A673 (cell line): ENCODE measurements around the gene NAA10. TPM values are rescaled to one million over a fixed set of nuclear protein-coding genes. Genes with fewer than 3 reads are reported as not detected.

Experiments used
- BruUV-seq: library from RNA; stranded (reverse); fragments of 400-500 nt; replicated peaks from 2 replicates; lab custom pipeline; 2021; lab: Mats Ljungman, UMichigan
- CTCF ChIA-PET: fragments of 300-600 bp; sonication (Branson Sonifier 250); formaldehyde crosslinking; loops from one replicate; lab custom pipeline; 2022; ENCODE audit warnings: antibody characterized with exemption; lab: Charles Lee
- POLR2A ChIA-PET: fragments of 300-600 bp; sonication (Branson Sonifier 250); formaldehyde crosslinking; loops from one replicate; lab custom pipeline; 2022; ENCODE audit warnings: antibody characterized with exemption; ENCODE audit not compliant: low non-redundant PET; lab: Charles Lee
- DNase-seq: peaks from one replicate; pipeline ENCODE4 v3.0.0-alpha.2; 2015; ENCODE audit warnings: low spot score
- H3K27ac ChIP-seq: fragments of 200-600 bp; sonication (generic); 2 replicates; pipeline ENCODE4 v1.5.1; 2016; ENCODE audit warnings: mixed run types, low read depth, mild to moderate bottlenecking, mixed read lengths, antibody characterized with exemption, low read length; ENCODE audit not compliant: poor library complexity, severe bottlenecking
- H3K27me3 ChIP-seq: fragments of 200-600 bp; sonication (generic); replicated peaks from 2 replicates; pipeline ENCODE4 v1.6.1; 2017; ENCODE audit warnings: mixed run types, low read depth, mild to moderate bottlenecking, mixed read lengths, antibody characterized with exemption, low read length; ENCODE audit not compliant: insufficient read depth, poor library complexity
- H3K36me3 ChIP-seq: fragments of 200-600 bp; sonication (generic); 2 replicates; pipeline ENCODE4 v1.6.1; 2016; ENCODE audit warnings: mixed run types, mild to moderate bottlenecking, mixed read lengths, antibody characterized with exemption, low read length; ENCODE audit not compliant: insufficient read depth, poor library complexity, severe bottlenecking
- H3K4me1 ChIP-seq: fragments of 200-600 bp; sonication (generic); 2 replicates; pipeline ENCODE4 v1.6.1; 2017; ENCODE audit warnings: mixed run types, mild to moderate bottlenecking, mixed read lengths, antibody characterized with exemption, low read length; ENCODE audit not compliant: insufficient read depth, poor library complexity, severe bottlenecking
- H3K4me3 ChIP-seq: fragments of 200-600 bp; sonication (generic); 2 replicates; pipeline ENCODE4 v1.5.1; 2016; ENCODE audit warnings: low read depth, mixed run types, mild to moderate bottlenecking, mixed read lengths, low read length; ENCODE audit not compliant: poor library complexity, severe bottlenecking
- H3K9me3 ChIP-seq: fragments of 200-600 bp; sonication (generic); 2 replicates; pipeline ENCODE4 v1.6.1; 2016; ENCODE audit warnings: mixed run types, low read depth, mild to moderate bottlenecking, mixed read lengths, antibody characterized with exemption, low read length; ENCODE audit not compliant: poor library complexity, severe bottlenecking
- CTCF ChIP-seq: fragments of 300-800, 200-600 bp; sonication (generic); conservative IDR thresholded peaks from 2 replicates; pipeline ENCODE4 v1.5.1; 2017; ENCODE audit warnings: low read depth, mild to moderate bottlenecking, antibody characterized with exemption, low read length, moderate library complexity, mixed read lengths
- EZH2 ChIP-seq: fragments of 200-600 bp; sonication (generic); IDR thresholded peaks from 2 replicates; pipeline ENCODE4 v1.6.1; 2017; ENCODE audit warnings: borderline replicate concordance, low read depth, mild to moderate bottlenecking, mixed read lengths, antibody characterized with exemption, low read length; ENCODE audit not compliant: poor library complexity, severe bottlenecking
- intact Hi-C: fragments of 100-400 bp; cut with micrococcal nuclease; formaldehyde crosslinking; loops from one replicate; pipeline ENCODE4 v1.10.0; 2022; ENCODE audit not compliant: unreplicated experiment
- microRNA-seq: library from miRNA; unstranded; fragments of <30 nt; microRNA quantifications from one replicate; pipeline ENCODE4 v1.2.0, GENCODE V29; 2021
- total RNA-seq: library from RNA; stranded (reverse); gene quantifications from 2 replicates; pipeline ENCODE4 v1.2.3, GENCODE V29; 2021

NAA10 gene
- total RNA-seq, 1 experiment from 2014 or later = 140 TPM

DNA sequence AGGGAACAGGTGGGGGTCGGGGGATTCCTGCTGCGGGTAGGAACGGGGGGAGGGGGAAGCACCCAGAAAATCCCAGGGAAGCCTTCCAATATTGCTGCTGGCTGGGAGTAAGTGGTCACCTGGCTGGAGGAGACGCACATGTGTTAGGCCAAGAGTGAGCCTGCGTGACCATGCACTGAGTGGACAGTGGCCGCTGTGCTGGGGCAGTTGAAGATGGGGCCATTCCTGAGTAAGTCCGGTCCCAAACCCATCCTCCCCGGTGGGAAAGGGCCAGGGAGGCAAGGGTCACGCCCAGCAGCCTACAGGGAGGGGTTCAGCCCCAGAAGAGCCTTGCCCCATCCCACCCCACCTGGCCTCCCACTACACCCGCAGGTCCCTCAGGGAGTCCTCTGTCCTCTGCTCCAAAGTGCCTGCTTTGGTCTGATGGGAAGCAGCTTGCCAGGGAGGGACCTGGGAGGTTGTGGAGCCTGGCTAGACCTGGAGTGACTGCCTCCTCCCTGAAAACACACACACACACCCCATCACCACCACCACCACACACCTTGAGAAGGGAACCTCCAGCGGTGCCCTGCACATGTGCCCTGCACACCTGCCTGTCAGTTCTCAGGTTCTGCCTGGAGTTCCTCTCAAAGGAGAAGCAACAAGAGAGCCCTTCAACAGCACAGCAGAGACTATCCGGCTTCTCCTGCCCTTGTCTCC lies 54.9 kb downstream of the NAA10 start:
- CTCF ChIA-PET = interaction anchor here (0.7 kb wide), 1 partner anchor 101 kb away, joined by 3 read pairs; no protein-coding TSS in a partner anchor
- H3K4me3 ChIP-seq = no peak overlapping the region
- peaks cover 12% of the 10 kb centered on the region for H3K27me3 ChIP-seq
- H3K36me3 ChIP-seq = no peaks in the 10 kb centered on the region
- intact Hi-C loops = no loop called here
- H3K9me3 ChIP-seq = no peaks in the 10 kb centered on the region
- no peak overlapping the region for H3K27ac ChIP-seq
- POLR2A ChIA-PET = no interaction called here
- DNase-seq = no peak
- BruUV-seq = no TSS peak
- TF ChIP-seq EZH2 (no peak), CTCF (no peak)
- no peaks in the 10 kb centered on the region for H3K4me1 ChIP-seq

Small RNA genes within 50 kb of the gene (microRNA-seq; reads per million reads assigned to microRNA genes)
- gene MIR3202-1 = not detected
- not detected for gene MIR3202-2

Other genes with a start within 250 kb of the NAA10 start
- gene SLC6A8, start 247.1 kb downstream of the NAA10 start, total RNA-seq = 41.4 and 49.8 TPM in 2 replicates
- gene BCAP31, start 210.7 kb downstream of the NAA10 start, total RNA-seq = 219 and 235 TPM in 2 replicates
- 7.8 and 8.0 TPM in 2 replicates for gene ABCD1, start 210.2 kb downstream of the NAA10 start, total RNA-seq
- gene PLXNB3, start 170.8 kb downstream of the NAA10 start, total RNA-seq = 0.59 TPM in 1 of 2 replicates, not detected in the other
- gene SRPK3, start 154.0 kb downstream of the NAA10 start, total RNA-seq = not detected in 2 replicates
- 52.0 and 55.7 TPM in 2 replicates for gene IDH3G, start 140.7 kb downstream of the NAA10 start, total RNA-seq
- 205 and 214 TPM in 2 replicates for gene SSR4, start 140.4 kb downstream of the NAA10 start, total RNA-seq
- gene PDZD4, start 104.5 kb downstream of the NAA10 start, total RNA-seq = 2.6 and 6.0 TPM in 2 replicates
- gene L1CAM, start 48.9 kb downstream of the NAA10 start, total RNA-seq = 0.64 and 0.87 TPM in 2 replicates
- gene AVPR2, start 30.4 kb downstream of the NAA10 start, total RNA-seq = not detected in 2 replicates
- gene ARHGAP4, start 8.8 kb downstream of the NAA10 start, total RNA-seq = 43.0 and 45.7 TPM in 2 replicates
- gene RENBP, start 9.6 kb upstream of the NAA10 start, total RNA-seq = 3.4 and 5.7 TPM in 2 replicates
- 124 and 137 TPM in 2 replicates for gene HCFC1, start 36.8 kb upstream of the NAA10 start, total RNA-seq
- 2.8 and 6.8 TPM in 2 replicates for gene TMEM187, start 37.7 kb upstream of the NAA10 start, total RNA-seq
- 118 and 147 TPM in 2 replicates for gene IRAK1, start 84.9 kb upstream of the NAA10 start, total RNA-seq
- gene MECP2, start 162.7 kb upstream of the NAA10 start, total RNA-seq = 51.9 and 52.8 TPM in 2 replicates
- gene OPN1LW, start 209.2 kb upstream of the NAA10 start, total RNA-seq = not detected in 2 replicates
- gene OPN1MW, start 247.6 kb upstream of the NAA10 start, total RNA-seq = not detected in 2 replicates